NCI-H1105 (cell line): ENCODE results near the gene COL4A1.

Source experiments
- DNase-seq: peaks from one replicate; lab custom pipeline; 2025; lab: John Stamatoyannopoulos, UW

The COL4A1 gene

GRCh38 chr13:110273254-110273653, 33.7 kb downstream of the COL4A1 start:
- no peak for DNase-seq

- DNase-seq = no peak
Observed at GRCh38 chr13:110272651-110273050, 34.3 kb downstream of the COL4A1 start.

GRCh38 chr13:110272227-110272626, 34.7 kb downstream of the COL4A1 start:
- no peak for DNase-seq

- no peak for DNase-seq
Observed at GRCh38 chr13:110271313-110271712, 35.6 kb downstream of the COL4A1 start.

DNA sequence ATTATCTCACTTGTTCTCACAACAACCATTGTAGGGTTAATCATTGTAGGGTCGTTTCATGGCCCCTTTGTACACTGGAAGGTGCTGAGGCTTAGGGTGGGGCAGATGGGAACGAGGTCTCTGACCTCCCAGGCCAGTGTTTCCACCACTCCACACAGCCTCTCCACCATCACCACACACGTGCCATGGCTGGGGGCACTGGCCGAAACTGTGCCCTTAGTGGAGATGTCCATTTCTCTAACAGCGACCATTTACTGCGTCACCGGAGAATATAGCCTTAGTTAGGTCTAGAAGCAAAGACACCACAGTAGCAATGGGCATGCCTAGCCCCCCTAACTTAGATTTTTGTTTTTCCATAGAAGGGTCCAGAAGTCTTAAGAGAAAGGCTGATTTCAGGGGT, 36.5 kb downstream of the COL4A1 start:
- DNase-seq = no peak

- no peak for DNase-seq
Observed at GRCh38 chr13:110269509-110270185, 37.3 kb downstream of the COL4A1 start.

- no peak for DNase-seq
Observed at GRCh38 chr13:110268576-110269185, 38.3 kb downstream of the COL4A1 start.

DNA sequence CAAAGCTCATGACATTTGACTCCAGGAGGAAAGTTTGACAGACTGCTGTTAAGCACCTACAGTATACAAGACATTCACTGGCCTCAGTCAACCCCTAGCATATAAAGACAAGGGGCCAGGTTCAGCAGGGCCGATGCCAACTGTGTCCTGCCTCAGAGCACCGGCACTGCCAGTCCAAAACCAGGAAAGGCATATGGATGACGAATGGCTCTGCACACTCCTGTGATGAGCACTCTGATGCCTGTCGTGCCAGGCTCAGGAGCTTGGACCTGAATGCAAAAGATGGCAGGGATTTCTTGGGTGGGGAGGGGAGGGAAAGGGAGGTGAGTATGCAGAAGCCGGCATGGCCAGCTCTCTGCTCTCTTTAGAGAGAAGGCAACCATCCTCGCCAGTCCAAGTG, 38.9 kb downstream of the COL4A1 start:
- no peak for DNase-seq

DNA sequence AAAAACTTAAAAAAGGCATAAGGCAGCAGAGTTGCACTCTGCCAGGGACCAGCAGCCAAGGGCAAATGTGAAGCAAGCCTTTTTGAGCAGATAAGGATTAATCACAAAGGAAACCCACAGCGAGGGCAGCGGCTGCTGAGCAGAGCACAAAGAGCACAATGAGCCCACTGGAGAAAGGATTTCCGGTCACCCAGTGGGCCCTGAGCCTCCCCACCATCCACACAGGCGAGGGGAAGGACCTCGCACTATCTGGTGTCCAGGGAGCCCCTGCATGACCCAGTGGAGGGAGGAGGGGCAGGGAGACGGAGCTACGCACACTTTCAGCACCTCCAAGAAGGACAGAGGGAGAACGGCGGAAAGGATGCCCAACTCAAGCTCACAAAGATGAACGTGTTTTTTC, 40.0 kb downstream of the COL4A1 start:
- no peak for DNase-seq

GRCh38 chr13:110266431-110266809, 40.5 kb downstream of the COL4A1 start:
- DNase-seq = no peak

GRCh38 chr13:110265682-110266430, 41.1 kb downstream of the COL4A1 start:
- peak; percentile 88 for DNase-seq

- no peak for DNase-seq
Observed at GRCh38 chr13:110265341-110265681, 41.6 kb downstream of the COL4A1 start.

DNA sequence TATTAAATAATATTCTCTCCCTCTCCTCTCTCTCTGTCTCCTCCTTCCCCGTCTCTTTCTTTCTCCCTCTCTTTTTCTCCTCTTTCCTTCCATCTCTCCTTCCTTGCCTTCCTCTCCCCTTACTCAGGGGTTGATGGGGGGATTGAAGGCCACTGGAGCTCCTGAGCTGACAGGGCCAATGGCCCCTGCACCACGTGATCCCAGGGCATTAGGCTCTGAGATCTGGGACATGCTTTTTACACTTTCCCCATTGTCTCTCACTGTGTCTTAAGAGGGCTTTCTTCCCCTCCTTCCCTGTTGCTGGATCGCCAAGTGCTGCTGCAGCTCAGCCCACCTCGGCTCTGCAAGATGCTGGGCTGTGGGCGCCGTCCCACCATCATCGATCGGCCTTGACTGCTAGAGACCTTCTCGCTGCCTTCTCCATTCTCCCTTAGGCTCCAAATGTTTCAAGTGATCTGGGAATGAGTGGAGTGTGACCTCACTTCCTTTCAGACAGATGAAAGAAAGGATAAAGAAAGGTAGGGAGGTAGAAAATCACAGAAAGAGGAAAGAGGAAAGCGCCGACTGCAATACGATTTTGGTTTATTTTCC, 42.2 kb downstream of the COL4A1 start:
- DNase-seq = no peak

DNA sequence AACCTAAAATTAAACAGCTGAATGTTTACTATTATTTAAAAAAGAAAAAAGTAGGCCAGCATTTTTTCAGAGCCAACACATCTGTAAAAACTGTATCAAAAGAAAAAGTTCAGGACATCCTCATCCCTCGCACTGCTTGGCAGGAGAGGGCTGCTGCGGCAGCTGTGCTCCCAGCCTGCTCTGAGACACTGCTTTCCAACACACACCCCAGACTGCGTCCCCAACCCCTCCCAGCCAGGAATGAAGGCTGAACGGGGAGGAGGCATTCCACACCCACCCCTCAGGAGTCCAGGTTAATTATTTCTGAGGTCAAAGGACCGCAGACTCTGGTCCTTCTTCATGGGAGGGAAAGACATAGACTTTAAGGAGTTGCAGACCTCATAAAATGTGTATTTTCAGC, 43.1 kb downstream of the COL4A1 start:
- DNase-seq = no peak

- no peak for DNase-seq
Observed at GRCh38 chr13:110263404-110263803, 43.6 kb downstream of the COL4A1 start.

GRCh38 chr13:110262508-110263291, 44.3 kb downstream of the COL4A1 start:
- no peak for DNase-seq

GRCh38 chr13:110262082-110262436, 44.9 kb downstream of the COL4A1 start:
- DNase-seq = no peak

- DNase-seq = no peak
Observed at GRCh38 chr13:110261166-110262081, 45.5 kb downstream of the COL4A1 start.

DNA sequence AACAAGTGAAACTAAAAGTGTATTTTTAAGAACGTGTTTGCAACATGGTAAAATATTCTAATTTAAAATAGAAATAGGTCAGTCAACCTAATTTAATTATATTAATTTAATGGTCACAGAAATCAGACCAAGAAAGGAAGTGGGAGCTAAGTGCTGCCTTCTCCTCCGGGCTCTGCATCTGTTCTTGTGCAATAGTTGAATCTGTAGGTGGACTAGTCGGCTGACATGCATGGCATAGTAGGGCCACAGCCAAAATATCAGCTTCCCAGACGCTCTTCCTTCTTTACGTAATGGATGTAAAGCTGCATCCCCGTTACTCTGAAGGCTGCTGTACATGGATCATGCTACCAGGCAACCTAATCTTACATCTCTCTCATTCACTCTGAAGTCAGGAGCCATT, 47.3 kb downstream of the COL4A1 start:
- DNase-seq = no peak

- DNase-seq = no peak
Observed at GRCh38 chr13:110258876-110259631, 47.9 kb downstream of the COL4A1 start.

DNA sequence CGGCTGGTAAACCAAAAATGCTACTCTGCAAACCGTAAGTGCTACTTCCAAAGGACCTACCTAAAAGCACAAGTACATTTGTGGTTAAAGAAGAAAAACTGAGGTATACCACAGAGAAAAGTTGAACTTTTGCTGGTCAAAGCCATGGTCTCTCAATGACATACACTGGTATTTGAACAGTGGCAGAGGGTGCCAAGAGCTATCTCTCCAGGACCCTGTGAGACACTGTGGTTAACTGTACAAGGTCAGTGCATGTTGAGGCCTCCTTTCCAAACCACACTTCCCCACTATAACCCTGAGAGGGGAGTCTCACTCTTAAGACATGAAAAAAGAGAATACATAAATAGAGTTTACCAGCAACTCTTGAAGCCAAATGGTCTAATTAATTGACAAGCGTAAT, 49.5 kb downstream of the COL4A1 start:
- DNase-seq = no peak
